ENCODE measurements around the gene NPIPB2. TPM values are rescaled to one million over a fixed set of nuclear protein-coding genes. Genes with fewer than 3 reads are reported as not detected.

Gene NPIPB2
- total and polyA plus RNA-seq, 2 donors (not counting 1 experiment from before 2014, with no cell fraction given), result 5.4 to 38.1 TPM

- intact Hi-C loops (cut with micrococcal nuclease), result loop anchor here (1.0 to 5.0 kb wide), 5 partner anchors 10 to 101 kb away; partner anchors contain the start of gene SNX29
- Mint-ChIP-seq H3K27ac (peak overlapping the region; percentile 97), H3K27me3 (no peaks in the 10 kb centered on the region), H3K9me3 (ENCODE audit: insufficient read depth) (no peaks in the 10 kb centered on the region), H3K4me1 (peaks cover 58% of the 10 kb centered on the region), H3K4me3 (peak overlapping the region; percentile 85)
- no peaks in the 10 kb centered on the region for H3K27me3 ChIP-seq (replicated peaks in 1 of 4; ENCODE audit: control extremely low read depth in 1 of 4, control insufficient read depth in 3 of 4, insufficient read depth in 4 of 4, low read length in 3 of 4)
- ATAC-seq (ENCODE audit: low read depth), result peak; percentile 74
- H3K9me3 ChIP-seq (ENCODE audit: control extremely low read depth in 1 of 3, control insufficient read depth in 2 of 3, insufficient read depth in 1 of 3, low read length in 2 of 3), result no peaks in the 10 kb centered on the region
- peaks cover 55% of the 10 kb centered on the region for H3K79me2 ChIP-seq (ENCODE audit: control insufficient read depth, insufficient read depth, low read length)
- H4K20me1 ChIP-seq (ENCODE audit: control insufficient read depth, insufficient read depth, low read length, poor library complexity, severe bottlenecking), result no peaks in the 10 kb centered on the region
- POLR2A ChIA-PET, result interaction anchor here (0.5 to 3.8 kb wide), 5 partner anchors 11 to 69 kb away, joined by 3 to 39 read pairs (median 7); partner anchors contain the start of gene SNX29
- H3K4me1 ChIP-seq (ENCODE audit: control insufficient read depth in 2 of 2, insufficient read depth in 2 of 2, low read length in 2 of 2), result peaks cover 56 to 87% of the 10 kb centered on the region in 2 donors
- CTCF ChIA-PET, result interaction anchor here (0.6 to 5.0 kb wide), 8 partner anchors 10 to 223 kb away, joined by 3 to 44 read pairs (median 4); partner anchors contain the start of genes SNX29 and TXNDC11
- H2AFZ ChIP-seq (ENCODE audit: insufficient read depth, low read depth, low read length, poor library complexity, severe bottlenecking), result peak overlapping the region; percentile 50
- DNase-seq, result peak; percentile 74
- peak overlapping the region in 4 of 5 experiments; percentile 24 to 65 (median 51) for H3K4me3 ChIP-seq (ENCODE audit: control extremely low read depth in 1 of 5, extremely low read depth in 1 of 5, insufficient read depth in 1 of 5, low read depth in 2 of 5, low read length in 4 of 5)
- peak overlapping the region; percentile 85 to 86 for H3K27ac ChIP-seq (ENCODE audit: low read length in 2 of 2)
- peak overlapping the region; percentile 68 for H3K4me2 ChIP-seq (replicated peaks; ENCODE audit: low read depth, low read length, poor library complexity, severe bottlenecking)
- WGBS (ENCODE audit: insufficient coverage), result 11% methylated on average over 4 of the region's 7 CpGs
- TF ChIP-seq CTCF (IDR thresholded peaks at IDR 0.05) (no peak), EZH2 (IDR thresholded peaks at IDR 0.05; ENCODE audit: borderline replicate concordance, insufficient read depth, low read depth, low read length, poor library complexity, severe bottlenecking) (no peak)
- peak overlapping the region; percentile 49 for H3K9ac ChIP-seq (ENCODE audit: low read length)
- peaks cover 0 to 23% of the 10 kb centered on the region in 2 experiments for H3K36me3 ChIP-seq (replicated peaks in 1 of 2; ENCODE audit: control extremely low read depth in 1 of 2, control insufficient read depth in 1 of 2, extremely low read depth in 1 of 2, insufficient read depth in 2 of 2, low read length in 1 of 2)
Observed at GRCh38 chr16:11966173-11966572, 24.3 kb upstream of the NPIPB2 start.
